ENCODE results near the gene HIBCH.

DNA sequence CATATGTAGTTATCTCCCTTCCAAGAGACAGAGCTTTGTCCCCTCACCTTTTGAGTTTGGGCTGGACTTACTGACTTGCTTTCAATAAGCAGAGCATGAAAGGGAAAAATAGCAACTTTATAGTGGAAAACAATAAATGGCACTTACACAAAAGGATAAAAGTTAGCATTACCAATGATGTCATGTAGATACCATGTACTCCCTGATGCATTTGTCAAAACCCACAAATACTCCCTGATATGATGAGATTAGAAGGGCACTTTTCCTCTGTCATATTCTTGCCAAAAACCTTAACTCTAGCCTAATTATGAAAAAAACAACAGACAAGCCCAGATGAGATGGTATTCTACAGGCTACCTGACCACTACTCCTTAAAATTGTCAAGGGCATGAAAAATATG, 16.0 kb downstream of the HIBCH start:
- TF ChIP-seq, protein P1, sequence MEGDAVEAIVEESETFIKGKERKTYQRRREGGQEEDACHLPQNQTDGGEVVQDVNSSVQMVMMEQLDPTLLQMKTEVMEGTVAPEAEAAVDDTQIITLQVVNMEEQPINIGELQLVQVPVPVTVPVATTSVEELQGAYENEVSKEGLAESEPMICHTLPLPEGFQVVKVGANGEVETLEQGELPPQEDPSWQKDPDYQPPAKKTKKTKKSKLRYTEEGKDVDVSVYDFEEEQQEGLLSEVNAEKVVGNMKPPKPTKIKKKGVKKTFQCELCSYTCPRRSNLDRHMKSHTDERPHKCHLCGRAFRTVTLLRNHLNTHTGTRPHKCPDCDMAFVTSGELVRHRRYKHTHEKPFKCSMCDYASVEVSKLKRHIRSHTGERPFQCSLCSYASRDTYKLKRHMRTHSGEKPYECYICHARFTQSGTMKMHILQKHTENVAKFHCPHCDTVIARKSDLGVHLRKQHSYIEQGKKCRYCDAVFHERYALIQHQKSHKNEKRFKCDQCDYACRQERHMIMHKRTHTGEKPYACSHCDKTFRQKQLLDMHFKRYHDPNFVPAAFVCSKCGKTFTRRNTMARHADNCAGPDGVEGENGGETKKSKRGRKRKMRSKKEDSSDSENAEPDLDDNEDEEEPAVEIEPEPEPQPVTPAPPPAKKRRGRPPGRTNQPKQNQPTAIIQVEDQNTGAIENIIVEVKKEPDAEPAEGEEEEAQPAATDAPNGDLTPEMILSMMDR (IDR thresholded peaks at IDR 0.05; ENCODE audit: low read depth, low read length, missing input control): no peak
- no peak for TF ChIP-seq TAF1 (conservative IDR thresholded peaks at IDR 0.05)
- no peak for TF ChIP-seq YY1 (IDR thresholded peaks at IDR 0.05)
- TF ChIP-seq, protein P2, sequence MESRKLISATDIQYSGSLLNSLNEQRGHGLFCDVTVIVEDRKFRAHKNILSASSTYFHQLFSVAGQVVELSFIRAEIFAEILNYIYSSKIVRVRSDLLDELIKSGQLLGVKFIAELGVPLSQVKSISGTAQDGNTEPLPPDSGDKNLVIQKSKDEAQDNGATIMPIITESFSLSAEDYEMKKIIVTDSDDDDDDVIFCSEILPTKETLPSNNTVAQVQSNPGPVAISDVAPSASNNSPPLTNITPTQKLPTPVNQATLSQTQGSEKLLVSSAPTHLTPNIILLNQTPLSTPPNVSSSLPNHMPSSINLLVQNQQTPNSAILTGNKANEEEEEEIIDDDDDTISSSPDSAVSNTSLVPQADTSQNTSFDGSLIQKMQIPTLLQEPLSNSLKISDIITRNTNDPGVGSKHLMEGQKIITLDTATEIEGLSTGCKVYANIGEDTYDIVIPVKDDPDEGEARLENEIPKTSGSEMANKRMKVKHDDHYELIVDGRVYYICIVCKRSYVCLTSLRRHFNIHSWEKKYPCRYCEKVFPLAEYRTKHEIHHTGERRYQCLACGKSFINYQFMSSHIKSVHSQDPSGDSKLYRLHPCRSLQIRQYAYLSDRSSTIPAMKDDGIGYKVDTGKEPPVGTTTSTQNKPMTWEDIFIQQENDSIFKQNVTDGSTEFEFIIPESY (IDR thresholded peaks at IDR 0.05): no peak
- TF ChIP-seq, protein P3, sequence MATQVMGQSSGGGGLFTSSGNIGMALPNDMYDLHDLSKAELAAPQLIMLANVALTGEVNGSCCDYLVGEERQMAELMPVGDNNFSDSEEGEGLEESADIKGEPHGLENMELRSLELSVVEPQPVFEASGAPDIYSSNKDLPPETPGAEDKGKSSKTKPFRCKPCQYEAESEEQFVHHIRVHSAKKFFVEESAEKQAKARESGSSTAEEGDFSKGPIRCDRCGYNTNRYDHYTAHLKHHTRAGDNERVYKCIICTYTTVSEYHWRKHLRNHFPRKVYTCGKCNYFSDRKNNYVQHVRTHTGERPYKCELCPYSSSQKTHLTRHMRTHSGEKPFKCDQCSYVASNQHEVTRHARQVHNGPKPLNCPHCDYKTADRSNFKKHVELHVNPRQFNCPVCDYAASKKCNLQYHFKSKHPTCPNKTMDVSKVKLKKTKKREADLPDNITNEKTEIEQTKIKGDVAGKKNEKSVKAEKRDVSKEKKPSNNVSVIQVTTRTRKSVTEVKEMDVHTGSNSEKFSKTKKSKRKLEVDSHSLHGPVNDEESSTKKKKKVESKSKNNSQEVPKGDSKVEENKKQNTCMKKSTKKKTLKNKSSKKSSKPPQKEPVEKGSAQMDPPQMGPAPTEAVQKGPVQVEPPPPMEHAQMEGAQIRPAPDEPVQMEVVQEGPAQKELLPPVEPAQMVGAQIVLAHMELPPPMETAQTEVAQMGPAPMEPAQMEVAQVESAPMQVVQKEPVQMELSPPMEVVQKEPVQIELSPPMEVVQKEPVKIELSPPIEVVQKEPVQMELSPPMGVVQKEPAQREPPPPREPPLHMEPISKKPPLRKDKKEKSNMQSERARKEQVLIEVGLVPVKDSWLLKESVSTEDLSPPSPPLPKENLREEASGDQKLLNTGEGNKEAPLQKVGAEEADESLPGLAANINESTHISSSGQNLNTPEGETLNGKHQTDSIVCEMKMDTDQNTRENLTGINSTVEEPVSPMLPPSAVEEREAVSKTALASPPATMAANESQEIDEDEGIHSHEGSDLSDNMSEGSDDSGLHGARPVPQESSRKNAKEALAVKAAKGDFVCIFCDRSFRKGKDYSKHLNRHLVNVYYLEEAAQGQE (IDR thresholded peaks at IDR 0.05): no peak
- TF ChIP-seq, protein P4, sequence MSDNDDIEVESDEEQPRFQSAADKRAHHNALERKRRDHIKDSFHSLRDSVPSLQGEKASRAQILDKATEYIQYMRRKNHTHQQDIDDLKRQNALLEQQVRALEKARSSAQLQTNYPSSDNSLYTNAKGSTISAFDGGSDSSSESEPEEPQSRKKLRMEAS (IDR thresholded peaks at IDR 0.05): no peak
- TF ChIP-seq HNF4A (conservative IDR thresholded peaks at IDR 0.05): no peak
- no peak for TF ChIP-seq FOXA2 (IDR thresholded peaks at IDR 0.05)
- TF ChIP-seq SP1 (IDR thresholded peaks at IDR 0.05): no peak
- TF ChIP-seq NR2F2 (IDR thresholded peaks at IDR 0.05): no peak
- no peak for TF ChIP-seq JUND (IDR thresholded peaks at IDR 0.05)
- no peak for TF ChIP-seq RAD21 (IDR thresholded peaks at IDR 0.05)
- TF ChIP-seq, protein P5, sequence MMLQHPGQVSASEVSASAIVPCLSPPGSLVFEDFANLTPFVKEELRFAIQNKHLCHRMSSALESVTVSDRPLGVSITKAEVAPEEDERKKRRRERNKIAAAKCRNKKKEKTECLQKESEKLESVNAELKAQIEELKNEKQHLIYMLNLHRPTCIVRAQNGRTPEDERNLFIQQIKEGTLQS (IDR thresholded peaks at IDR 0.05): no peak

Measured in liver (tissue), 3 donors.